ENCODE data around the gene TMEM238L. TPM values are rescaled to one million over a fixed set of nuclear protein-coding genes. Genes with fewer than 3 reads are reported as not detected.

The TMEM238L gene
- total RNA-seq, 4 donors from 2014 or later, result not detected

Small RNA genes within 50 kb of the gene (small RNA-seq; reads per million reads assigned to genes)
- gene AC015908.2, result 0 reads per million in 4 donors
- gene TMEM238L, result 0 reads per million in 4 donors

Other genes with a start within 250 kb of the TMEM238L start
- 1 to 10 TPM in 3 of 4 donors, under 1 TPM in 1; 0.87 to 3.5 (median 1.7) TPM for gene MYH3, start 146.8 kb downstream of the TMEM238L start, total RNA-seq
- 10 to 100 TPM; 15.4 to 29.6 (median 24.1) TPM for gene SCO1, start 106.6 kb downstream of the TMEM238L start, total RNA-seq
- 10 to 100 TPM in 2 of 4 donors, 1 to 10 TPM in 2; 8.3 to 13.2 (median 9.5) TPM for gene ADPRM, start 106.5 kb downstream of the TMEM238L start, total RNA-seq
- gene TMEM220, start 74.1 kb downstream of the TMEM238L start, total RNA-seq, result 10 to 100 TPM in 3 of 4 donors, 1 to 10 TPM in 1; 9.4 to 18.3 (median 15.6) TPM
- gene PIRT, start 34.0 kb upstream of the TMEM238L start, total RNA-seq, result 1 to 10 TPM in 2 of 4 donors, under 1 TPM in 2; 0.19 to 2.1 (median 0.91) TPM

Data from gastroesophageal sphincter (tissue), 4 donors.